NCI-H2081 (cell line): Measurements from ENCODE around the gene SH2D5.
"Not testable (repeated sequence)": the region's sequence is repeated elsewhere in the genome, so short reads cannot be mapped to it uniquely, and the experiment has no call there.

Source experiments
- DNase-seq, 2 experiments: peaks; one replicate each; lab custom pipeline; 2025; lab: John Stamatoyannopoulos, UW

The SH2D5 gene

GRCh38 chr1:20695515-20695914 lies 37.0 kb downstream of the SH2D5 start:
- DNase-seq = no peak

- no peak for DNase-seq
These were observed 38.9 kb downstream of the SH2D5 start for GRCh38 chr1:20693623-20694022.

- DNase-seq = no peak
These were observed 40.6 kb downstream of the SH2D5 start for GRCh38 chr1:20691872-20692271.

GRCh38 chr1:20689645-20690056 lies 42.9 kb downstream of the SH2D5 start:
- DNase-seq = no peak

- DNase-seq = no peak
These were observed 45.4 kb downstream of the SH2D5 start for GRCh38 chr1:20686883-20687725.

- DNase-seq = no peak
These were observed 46.8 kb downstream of the SH2D5 start for GRCh38 chr1:20685741-20686140.

- no peak for DNase-seq
These were observed 47.3 kb downstream of the SH2D5 start for GRCh38 chr1:20685099-20685662.

- no peak for DNase-seq
These were observed 47.9 kb downstream of the SH2D5 start for GRCh38 chr1:20684651-20685050.

- DNase-seq = no peak
These were observed 48.4 kb downstream of the SH2D5 start for GRCh38 chr1:20684050-20684620.

- no peak for DNase-seq
These were observed 48.9 kb downstream of the SH2D5 start for GRCh38 chr1:20683614-20684013.

- DNase-seq = no peak
These were observed 49.8 kb downstream of the SH2D5 start for GRCh38 chr1:20682571-20683236.

GRCh38 chr1:20681999-20682398 lies 50.5 kb downstream of the SH2D5 start:
- DNase-seq = no peak

- no peak for DNase-seq
These were observed 52.2 kb downstream of the SH2D5 start for GRCh38 chr1:20680269-20680668.

- no peak for DNase-seq
These were observed 53.9 kb downstream of the SH2D5 start for GRCh38 chr1:20678599-20678998.

GRCh38 chr1:20673626-20674025 lies 58.9 kb downstream of the SH2D5 start:
- DNase-seq = not testable (repeated sequence)

- DNase-seq = no peak
These were observed 60.3 kb downstream of the SH2D5 start for GRCh38 chr1:20672265-20672632.

GRCh38 chr1:20670936-20671335 lies 61.6 kb downstream of the SH2D5 start:
- DNase-seq = no peak
